ENCODE measurements around the gene SELENOM. TPM values are rescaled to one million over a fixed set of nuclear protein-coding genes. Genes with fewer than 3 reads are reported as not detected.

The SELENOM gene
- total and polyA plus RNA-seq, 7 donors: 23.6 to 68.2 (median 48.0) TPM

GRCh38 chr22:31089160-31090100, 17.9 kb downstream of the SELENOM start:
- DNase-seq (peak; percentile 59 to 84), ATAC-seq (peak; percentile 39 to 57 (median 48))
- Histone ChIP-seq H3K27ac (peak overlapping the region; percentile 46), H3K36me3 (ENCODE audit: insufficient read depth in 1 of 2, low read depth in 1 of 2) (peaks cover 0 to 55% of the 10 kb centered on the region in 2 donors), H3K9me3 (no peaks in the 10 kb centered on the region), H3K4me3 (no peak overlapping the region), H3K4me1 (peaks cover 12% of the 10 kb centered on the region), H3K27me3 (ENCODE audit: insufficient read depth in 3 of 3, low read length in 2 of 3) (no peaks in the 10 kb centered on the region)
- intact Hi-C loops (cut with DNase I): loop anchor here (1.0 to 10.0 kb wide), 4 partner anchors 58 to 145 kb away; no protein-coding TSS in a partner anchor
- TF ChIP-seq CTCF (IDR thresholded peaks at IDR 0.05): peak; percentile 89
- 66 to 71% (median 68%) methylated on average over 8 to 9 of the region's 9 CpGs for WGBS, 3 donors

- intact Hi-C loops (cut with DNase I): loop anchor here (2.0 to 10.0 kb wide), 2 partner anchors 60 to 146 kb away; no protein-coding TSS in a partner anchor
- WGBS, 3 donors: 84 to 88% (median 86%) methylated on average over 26 of the region's 26 CpGs
- H3K27me3 ChIP-seq (ENCODE audit: insufficient read depth in 3 of 3, low read length in 2 of 3): no peaks in the 10 kb centered on the region
- no peaks in the 10 kb centered on the region for H3K9me3 ChIP-seq
- no peak overlapping the region for H3K4me3 ChIP-seq
- no peak for TF ChIP-seq CTCF (IDR thresholded peaks at IDR 0.05)
- H3K27ac ChIP-seq: peak overlapping the region; percentile 46
- H3K4me1 ChIP-seq: peaks cover 21% of the 10 kb centered on the region
- no peak for DNase-seq
- no peak for ATAC-seq
- H3K36me3 ChIP-seq (ENCODE audit: insufficient read depth in 1 of 2, low read depth in 1 of 2): peaks cover 0 to 50% of the 10 kb centered on the region in 2 donors
These were observed 19.0 kb downstream of the SELENOM start for GRCh38 chr22:31088233-31088986.

- H3K27me3 ChIP-seq (ENCODE audit: insufficient read depth in 3 of 3, low read length in 2 of 3): no peaks in the 10 kb centered on the region
- H3K4me1 ChIP-seq: peaks cover 24% of the 10 kb centered on the region
- H3K36me3 ChIP-seq (ENCODE audit: insufficient read depth in 1 of 2, low read depth in 1 of 2): peaks cover 0 to 48% of the 10 kb centered on the region in 2 donors
- 87 to 92% (median 89%) methylated on average over 21 of the region's 21 CpGs for WGBS, 3 donors
- intact Hi-C loops (cut with DNase I): loop anchor here (2.0 to 10.0 kb wide), 2 partner anchors 61 to 147 kb away; no protein-coding TSS in a partner anchor
- H3K9me3 ChIP-seq: no peaks in the 10 kb centered on the region
- ATAC-seq (no peak), DNase-seq (peak in 1 of 2 donors; percentile 52)
- H3K4me3 ChIP-seq: no peak overlapping the region
- no peak for TF ChIP-seq CTCF (IDR thresholded peaks at IDR 0.05)
- H3K27ac ChIP-seq: no peak overlapping the region
These were observed 19.6 kb downstream of the SELENOM start for GRCh38 chr22:31087744-31088215.

GRCh38 chr22:31086703-31087330, 20.6 kb downstream of the SELENOM start:
- H3K4me3 ChIP-seq: no peak overlapping the region
- intact Hi-C loops (cut with DNase I): loop anchor here in 1 of 2 donors (10.0 kb wide), 1 partner anchor 148 kb away; no protein-coding TSS in a partner anchor
- peak overlapping the region; percentile 94 for H3K27ac ChIP-seq
- 72 to 79% (median 75%) methylated on average over 8 of the region's 8 CpGs for WGBS, 3 donors
- H3K9me3 ChIP-seq: no peaks in the 10 kb centered on the region
- H3K27me3 ChIP-seq (ENCODE audit: insufficient read depth in 3 of 3, low read length in 2 of 3): no peaks in the 10 kb centered on the region
- DNase-seq (no peak), ATAC-seq (no peak)
- peaks cover 0 to 38% of the 10 kb centered on the region in 2 donors for H3K36me3 ChIP-seq (ENCODE audit: insufficient read depth in 1 of 2, low read depth in 1 of 2)
- H3K4me1 ChIP-seq: peaks cover 26% of the 10 kb centered on the region
- TF ChIP-seq CTCF (IDR thresholded peaks at IDR 0.05): no peak

Measured in psoas muscle (tissue), 8 donors.